HG03521 (cell line): ENCODE measurements around the gene NAALAD2.
"Not testable (repeated sequence)": the region's sequence is repeated elsewhere in the genome, so short reads cannot be mapped to it uniquely, and the experiment has no call there.

ENCODE experiments used
- ATAC-seq: cut with Tn5 transposase; IDR thresholded peaks from one replicate; pipeline ENCODE4 v1.9.1; 2021; ENCODE audit warnings: mild to moderate bottlenecking, moderate library complexity; ENCODE audit not compliant: unreplicated experiment

Gene NAALAD2

DNA sequence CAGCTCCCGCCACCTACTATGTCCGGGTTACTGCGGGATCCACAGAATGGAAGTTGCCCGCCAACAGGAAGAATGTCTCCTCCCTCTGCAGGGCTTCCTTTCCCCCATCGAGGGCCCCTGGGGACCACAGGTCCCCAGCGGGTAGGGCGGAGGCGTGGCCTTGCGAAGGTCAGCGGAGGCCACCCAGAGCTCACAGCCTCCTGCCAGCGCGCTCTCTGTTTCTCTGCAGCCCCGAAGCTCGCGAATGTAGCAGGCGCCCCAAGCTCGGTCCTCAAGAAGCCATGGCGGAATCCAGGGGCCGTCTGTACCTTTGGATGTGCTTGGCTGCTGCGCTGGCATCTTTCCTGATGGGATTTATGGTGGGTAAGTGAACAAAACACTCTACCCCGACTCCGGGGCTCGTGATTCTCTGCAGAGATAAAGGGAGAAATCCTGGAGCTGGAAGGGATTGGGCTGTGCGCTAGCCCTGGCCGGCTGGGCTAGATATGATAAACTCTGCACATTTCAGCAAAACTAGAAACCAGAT lies at the start of gene NAALAD2:
NAALAD2 (plus strand) TSS at position 186 of the 526 bp plus-strand sequence; CDS start at position 282, 96 bp downstream.
- peak; percentile 71 for ATAC-seq

DNA sequence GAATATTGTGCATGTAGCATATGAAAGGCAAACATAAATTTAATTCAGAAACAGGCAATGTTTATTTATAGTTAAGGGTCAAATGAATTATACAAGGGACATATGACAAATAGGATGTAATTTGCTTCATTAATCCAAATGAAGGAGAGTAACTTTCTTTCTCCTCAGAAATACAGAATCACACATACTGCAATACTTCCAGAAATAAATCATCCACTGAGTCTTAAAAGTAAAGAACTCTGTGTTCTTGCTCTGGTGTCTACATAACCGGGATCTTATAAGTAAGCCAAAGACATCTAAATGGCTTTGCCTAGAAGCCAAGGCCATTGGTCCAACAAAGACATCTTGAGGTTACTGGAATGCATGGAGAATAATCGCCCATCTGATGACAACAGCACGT lies 48.8 kb upstream of the NAALAD2 start, which contains the start of gene UBTFL1:
UBTFL1 (plus strand) TSS at position 301 of the 400 bp plus-strand sequence; CDS start at position 301, 0 bp downstream.
- ATAC-seq, result not testable (repeated sequence)

- not testable (repeated sequence) for ATAC-seq
Measured at GRCh38 chr11:90088731-90089130, 45.7 kb upstream of the NAALAD2 start.

DNA sequence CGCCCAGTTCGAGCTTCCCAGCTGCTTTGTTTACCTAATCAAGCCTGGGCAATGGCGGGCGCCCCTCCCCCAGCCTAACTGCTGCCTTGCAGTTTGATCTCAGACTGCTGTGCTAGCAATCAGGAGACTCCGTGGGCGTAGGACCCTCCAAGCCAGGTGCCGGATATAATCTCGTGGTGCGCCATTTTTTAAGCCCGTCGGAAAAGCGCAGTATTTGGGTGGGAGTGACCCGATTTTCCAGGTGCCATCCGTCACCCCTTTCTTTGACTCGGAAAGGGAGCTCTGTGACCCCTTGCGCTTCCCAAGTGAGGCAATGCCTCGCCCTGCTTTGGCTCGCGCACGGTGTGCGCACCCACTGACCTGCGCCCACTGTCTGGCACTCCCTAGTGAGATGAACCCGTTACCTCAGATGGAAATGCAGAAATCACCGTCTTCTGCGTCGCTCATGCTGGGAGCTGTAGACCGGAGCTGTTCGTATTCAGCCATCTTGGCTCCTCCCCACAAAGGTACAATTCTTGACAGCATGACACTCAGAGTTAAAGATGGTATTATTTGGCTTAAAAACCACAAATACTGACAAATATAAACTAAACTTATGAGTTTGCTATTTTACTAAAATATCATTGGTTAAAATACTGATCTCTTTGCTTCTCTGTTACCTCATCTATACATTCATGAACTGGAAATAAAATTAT lies 39.1 kb upstream of the NAALAD2 start:
- ATAC-seq, result not testable (repeated sequence)

- ATAC-seq, result not testable (repeated sequence)
Measured at GRCh38 chr11:90098261-90098660, 36.2 kb upstream of the NAALAD2 start.

DNA sequence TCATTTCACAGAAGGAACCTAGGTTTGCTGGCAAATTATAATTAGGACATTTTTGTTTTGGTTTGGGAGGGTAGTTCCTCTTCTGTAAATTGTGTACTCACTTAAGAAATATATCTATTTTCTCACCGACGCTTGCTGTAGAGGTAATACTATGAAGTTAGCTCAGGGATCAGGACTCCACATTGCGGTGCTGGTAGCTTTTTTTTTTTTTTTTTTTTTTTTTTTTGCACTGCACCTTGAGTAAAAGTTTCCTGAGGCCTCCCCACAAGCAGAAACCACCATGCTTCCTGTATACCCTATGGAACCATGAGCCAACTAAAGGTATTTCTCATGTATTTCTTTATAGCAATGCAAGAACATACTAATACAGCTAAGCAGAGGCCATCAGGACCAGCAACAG lies 34.0 kb upstream of the NAALAD2 start:
- ATAC-seq, result no peak

GRCh38 chr11:90113541-90113940 lies 20.9 kb upstream of the NAALAD2 start:
- no peak for ATAC-seq

GRCh38 chr11:90120191-90120590 lies 14.3 kb upstream of the NAALAD2 start:
- ATAC-seq, result no peak

- no peak for ATAC-seq
Measured at GRCh38 chr11:90124371-90124770, 10.1 kb upstream of the NAALAD2 start.

- ATAC-seq, result no peak
Measured at GRCh38 chr11:90124946-90125345, 9.5 kb upstream of the NAALAD2 start.

- ATAC-seq, result no peak
Measured at GRCh38 chr11:90133560-90134477, 644 bp upstream of the NAALAD2 start.

GRCh38 chr11:90135016-90135415 lies 553 bp downstream of the NAALAD2 start:
- no peak for ATAC-seq

- no peak for ATAC-seq
Measured at GRCh38 chr11:90148900-90149299, 14.4 kb downstream of the NAALAD2 start.

GRCh38 chr11:90166982-90167573 lies 32.6 kb downstream of the NAALAD2 start:
- not testable (repeated sequence) for ATAC-seq

- not testable (repeated sequence) for ATAC-seq
Measured at GRCh38 chr11:90167704-90168103, 33.2 kb downstream of the NAALAD2 start.

DNA sequence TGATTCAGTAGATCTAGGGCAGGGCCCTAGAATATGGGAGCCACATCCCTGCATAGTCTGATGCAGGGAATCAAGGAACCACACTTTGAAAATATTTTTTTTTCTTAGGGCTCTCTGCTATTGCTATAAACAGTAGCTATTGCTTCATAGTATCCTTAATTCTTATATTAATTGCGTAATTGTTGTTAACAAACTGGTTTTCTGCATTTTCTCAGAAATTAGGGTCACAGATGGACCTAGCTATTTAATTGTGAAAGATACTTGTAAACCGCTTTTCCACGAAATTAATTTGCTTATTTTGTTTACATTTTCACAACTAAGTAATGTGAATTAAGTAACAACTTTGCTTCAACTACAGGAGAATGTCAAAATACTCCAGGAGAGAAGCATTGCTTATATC lies 34.1 kb downstream of the NAALAD2 start:
- ATAC-seq, result no peak

GRCh38 chr11:90171359-90171758 lies 36.9 kb downstream of the NAALAD2 start:
- no peak for ATAC-seq

- no peak for ATAC-seq
Measured at GRCh38 chr11:90176069-90176468, 41.6 kb downstream of the NAALAD2 start.

DNA sequence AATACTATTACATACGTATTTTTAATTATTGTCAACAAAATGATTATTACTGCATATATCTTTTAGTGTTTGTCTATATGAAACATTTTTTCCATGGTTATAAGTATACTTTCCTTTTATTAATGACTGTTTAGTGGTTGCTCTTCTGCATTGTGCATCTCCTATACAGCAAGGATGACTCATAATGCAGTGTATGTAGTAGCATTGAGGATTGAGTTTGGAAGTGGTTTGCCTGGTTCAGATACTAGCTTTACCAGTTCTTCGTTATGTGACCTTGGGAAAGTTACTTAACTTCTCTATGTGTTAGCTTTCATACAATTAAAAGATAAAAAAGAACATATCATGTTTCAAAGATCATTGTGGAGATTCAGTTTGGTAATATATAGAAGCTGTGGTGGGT lies 44.3 kb downstream of the NAALAD2 start:
- ATAC-seq, result no peak

DNA sequence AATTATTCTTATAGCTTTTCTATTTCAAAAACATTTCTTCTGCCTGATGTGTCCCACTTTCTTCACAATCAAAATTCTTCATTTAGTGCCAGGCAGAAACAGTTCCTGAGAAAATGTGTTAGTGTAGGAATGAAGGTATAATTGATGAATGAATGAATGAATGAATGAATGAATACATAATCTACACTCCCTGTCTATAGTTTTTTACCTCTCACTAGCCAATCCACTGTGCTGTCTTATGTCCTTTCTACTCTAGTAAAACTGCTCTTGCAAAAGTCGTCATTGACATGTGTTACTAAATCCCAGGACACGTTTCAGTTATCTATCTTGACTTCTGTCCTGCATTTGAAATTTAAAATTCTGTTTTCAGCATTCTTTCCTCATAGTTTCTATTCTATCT lies 45.5 kb downstream of the NAALAD2 start:
- ATAC-seq, result no peak

- ATAC-seq, result no peak
Measured at GRCh38 chr11:90187839-90188238, 53.4 kb downstream of the NAALAD2 start.
